ENCODE data around the gene MTMR2.

MTMR2 gene

DNA sequence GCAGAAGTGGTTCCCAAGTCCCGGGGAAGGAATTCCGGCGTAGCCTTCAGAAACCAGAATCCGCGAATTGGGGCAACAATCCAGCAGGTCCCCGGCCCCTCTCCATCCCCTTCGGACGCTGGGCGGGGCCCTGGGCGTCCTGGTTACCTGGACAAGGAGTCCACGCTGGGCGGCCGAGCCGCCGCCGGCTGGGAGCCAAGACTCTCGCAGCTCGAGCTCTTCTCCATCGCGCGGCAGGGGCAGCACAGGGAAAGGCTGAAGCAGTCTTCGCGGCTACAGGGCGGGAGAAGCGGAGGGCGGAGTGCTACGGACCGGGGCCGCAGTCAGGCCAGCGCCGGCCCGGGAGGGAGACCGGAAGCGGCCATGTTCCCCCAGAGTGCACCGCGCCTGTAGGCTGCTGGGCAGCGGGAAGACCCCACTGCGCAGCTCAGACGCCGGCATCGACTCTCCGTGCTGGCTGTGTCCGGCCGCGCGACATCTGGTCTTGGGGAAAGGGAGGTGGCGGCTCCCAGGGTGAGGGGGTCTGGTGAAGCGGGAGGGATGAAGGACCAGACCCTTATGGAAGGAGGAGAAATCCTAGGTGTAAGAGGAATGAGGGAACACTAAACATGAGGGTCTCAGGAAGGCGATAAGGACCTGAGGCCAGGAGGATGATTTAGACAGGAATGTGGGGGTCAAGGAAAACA, at the start of gene MTMR2:
Gene MTMR2, minus strand, starts transcription at position 380 of the 686 bp plus-strand sequence. Its CDS starts 153 bp downstream, at position 227.
- peak; percentile 31 to 45 for DNase-seq

DNA sequence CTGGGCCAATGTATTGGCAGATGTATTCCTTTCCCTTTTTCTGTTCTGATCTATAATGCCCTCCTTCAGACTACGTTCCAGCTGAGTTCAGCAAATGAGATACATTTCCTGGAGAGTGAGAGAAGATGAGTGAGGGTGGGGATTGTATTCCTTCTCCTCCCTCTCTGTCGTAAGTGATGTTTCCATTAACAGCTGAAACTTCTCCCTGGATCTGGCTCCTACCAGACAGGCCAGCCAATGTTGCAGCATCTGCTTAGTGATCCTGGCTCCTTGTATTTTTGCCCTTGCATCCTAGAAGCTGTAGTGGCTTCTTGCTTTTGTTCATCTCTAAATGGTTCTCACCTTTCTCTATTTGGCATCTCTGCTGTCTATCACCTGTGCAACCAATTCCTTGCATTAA, 48.2 kb upstream of the MTMR2 start:
- no peak for DNase-seq

DNA sequence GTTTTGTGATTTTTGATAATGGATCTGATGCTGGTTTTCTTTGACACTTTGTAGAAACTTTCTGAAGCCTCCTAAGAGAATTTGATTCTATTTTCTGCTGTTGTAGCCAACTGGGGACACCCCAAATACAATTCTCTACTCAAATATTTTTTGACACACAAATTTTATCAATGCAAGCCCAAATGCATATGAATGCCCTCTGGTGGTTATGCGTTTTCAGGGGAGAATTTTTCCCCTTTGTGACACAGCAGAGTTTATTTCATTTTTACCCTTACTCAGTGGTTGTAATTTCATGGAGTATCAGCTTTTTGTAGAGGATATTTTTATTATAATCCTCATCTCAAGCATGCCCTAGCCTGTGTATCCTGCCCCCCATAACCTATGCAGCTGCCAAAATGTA, 44.7 kb upstream of the MTMR2 start:
- DNase-seq: no peak

DNA sequence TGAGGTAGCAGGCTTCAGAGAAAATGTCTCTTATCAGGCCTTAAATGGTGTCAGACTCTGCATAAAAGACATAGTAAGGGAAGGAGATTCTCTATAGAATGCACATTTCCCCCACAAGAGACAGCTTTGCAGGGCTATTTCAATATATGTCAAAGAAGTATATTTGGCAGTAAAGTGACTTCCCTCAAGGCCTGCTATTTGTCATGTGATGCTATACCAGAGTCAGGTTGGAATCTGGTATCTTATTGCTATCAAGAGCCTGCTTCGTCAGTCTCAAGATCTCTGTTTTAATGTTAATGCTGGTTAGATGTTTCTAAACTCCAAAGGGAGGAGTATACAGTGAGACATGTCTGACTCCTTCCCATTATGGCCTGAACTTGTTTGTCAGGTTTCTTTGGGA, 40.4 kb upstream of the MTMR2 start:
- no peak for DNase-seq

DNA sequence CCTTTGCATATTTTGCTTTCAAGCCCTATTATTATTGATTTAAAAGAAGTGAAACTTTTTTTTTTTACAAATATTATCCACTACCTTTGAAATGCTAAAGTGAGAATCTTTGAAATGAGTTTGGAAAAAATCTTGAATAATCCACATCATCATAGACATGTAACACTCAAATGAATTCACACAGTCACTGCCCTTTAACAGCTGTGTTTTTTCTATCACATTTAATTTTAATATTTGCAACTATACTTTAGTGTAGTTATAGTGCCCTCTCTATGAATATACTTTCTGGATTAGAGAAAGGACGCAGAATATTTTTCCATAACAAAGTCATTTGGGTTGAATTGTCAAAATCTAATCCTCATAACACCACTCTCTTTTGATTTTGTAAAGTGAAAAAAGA, 37.9 kb upstream of the MTMR2 start:
- DNase-seq: no peak

DNA sequence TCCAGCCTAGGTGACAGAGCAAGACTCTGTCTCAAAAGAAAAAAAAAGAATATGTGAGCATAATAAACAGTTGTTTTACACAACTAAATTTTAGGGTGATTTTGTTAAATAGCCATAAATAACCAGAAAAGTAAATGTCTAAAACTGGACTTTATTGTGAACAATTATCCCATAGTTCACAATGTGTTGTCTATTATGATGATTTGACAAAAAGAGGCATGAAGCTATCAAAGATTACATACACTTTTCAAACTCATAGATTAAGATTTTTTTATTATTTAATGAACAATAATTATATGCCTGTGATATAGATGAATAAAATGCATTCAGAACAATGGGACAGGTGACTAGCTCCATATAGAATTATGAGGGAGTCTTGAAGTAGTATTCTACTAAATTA, 27.0 kb upstream of the MTMR2 start:
- no peak for DNase-seq

DNA sequence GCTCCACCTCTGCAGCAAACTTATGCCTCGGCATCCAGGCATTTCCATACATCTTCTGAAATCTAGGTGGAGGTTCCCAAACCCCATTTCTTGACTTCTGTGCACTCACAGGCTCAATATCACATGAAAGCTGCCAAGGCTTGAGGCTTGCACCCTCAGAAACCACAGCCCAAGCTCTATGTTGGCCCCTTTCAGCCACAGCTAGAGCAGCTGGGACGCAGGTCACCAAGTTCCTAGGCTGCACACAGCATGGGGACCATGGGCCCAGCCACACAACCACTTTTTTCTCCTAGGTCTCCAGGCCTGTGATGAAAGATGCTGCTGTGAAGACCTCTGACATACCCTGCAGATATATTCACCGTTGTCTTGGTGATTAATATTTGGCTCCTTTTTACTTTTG, 24.7 kb upstream of the MTMR2 start:
- no peak for DNase-seq

DNA sequence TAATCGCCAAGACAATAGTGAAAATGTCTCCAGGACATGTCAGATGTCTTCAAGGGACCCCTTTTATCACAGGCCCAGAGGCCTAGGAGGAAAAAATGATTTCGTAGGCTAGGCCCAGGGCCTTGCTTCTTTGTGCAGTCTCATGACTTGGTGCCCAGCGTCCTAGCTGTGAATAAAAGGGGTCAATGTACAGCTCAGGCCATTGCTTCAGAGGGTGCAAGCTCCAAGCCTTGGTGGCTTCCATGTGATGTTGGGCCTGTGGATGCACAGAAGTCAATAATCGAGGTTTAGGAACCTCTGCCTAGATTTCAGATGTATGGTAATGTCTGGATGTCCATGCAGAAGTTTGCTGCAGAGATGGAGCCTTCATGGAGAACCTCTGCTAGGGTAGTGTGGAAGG, 20.7 kb upstream of the MTMR2 start:
- DNase-seq: no peak

DNA sequence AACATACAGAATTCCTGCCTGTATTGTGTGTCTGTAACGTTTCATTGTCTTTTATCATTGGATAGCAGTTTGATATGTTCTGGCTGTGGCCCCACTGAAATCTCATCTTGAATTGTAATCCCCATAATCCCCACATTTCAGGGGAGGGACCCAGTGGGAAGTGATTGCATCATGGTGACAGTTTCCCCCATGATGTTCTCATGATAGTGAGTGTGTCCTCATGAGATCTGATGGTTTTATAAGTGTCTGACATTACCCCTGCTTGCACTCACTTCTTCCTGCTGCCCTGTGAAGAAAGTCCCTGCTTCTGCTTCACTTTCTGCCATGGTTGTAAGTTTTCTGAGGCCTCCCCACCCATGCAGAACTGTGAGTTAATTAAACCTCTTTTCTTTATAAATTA, 19.6 kb upstream of the MTMR2 start:
- no peak for DNase-seq

DNA sequence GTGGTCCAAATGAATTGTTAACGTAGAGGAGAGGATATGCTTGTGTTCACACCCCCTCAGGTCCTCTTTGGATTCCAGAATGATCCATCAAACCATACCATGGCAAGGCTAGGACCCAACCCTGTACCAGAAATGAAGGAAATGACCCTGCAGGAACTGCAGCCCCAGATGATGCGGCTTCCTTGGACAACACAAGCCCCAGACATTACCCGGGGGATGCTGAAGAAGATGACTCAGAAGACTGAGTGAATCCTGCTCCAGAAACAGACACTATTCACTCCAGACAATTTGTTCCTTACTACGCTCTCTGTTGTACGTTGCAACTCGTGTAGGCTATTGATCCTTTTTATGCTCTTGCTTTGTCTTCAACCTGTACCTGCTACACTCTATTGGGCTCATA, 15.2 kb upstream of the MTMR2 start:
- no peak for DNase-seq

DNA sequence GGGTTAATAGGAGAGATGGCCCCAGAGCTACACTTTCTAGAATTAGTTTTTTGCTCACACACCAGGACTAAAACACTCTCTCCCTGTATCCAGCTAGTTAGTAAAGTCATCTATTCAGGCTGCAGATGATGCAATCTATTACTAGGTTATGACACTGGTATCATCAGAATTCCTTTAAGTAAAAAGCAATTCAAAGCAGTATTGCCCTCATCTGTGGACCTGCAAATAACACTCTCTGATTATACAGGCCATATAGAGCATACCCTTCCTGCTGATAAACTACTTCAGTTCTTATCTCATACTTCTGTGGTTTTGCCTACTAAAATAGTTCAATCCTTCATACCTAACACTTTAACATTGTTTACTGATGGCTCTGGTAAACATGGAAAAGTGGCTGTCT, 13.5 kb upstream of the MTMR2 start:
- no peak for DNase-seq

DNA sequence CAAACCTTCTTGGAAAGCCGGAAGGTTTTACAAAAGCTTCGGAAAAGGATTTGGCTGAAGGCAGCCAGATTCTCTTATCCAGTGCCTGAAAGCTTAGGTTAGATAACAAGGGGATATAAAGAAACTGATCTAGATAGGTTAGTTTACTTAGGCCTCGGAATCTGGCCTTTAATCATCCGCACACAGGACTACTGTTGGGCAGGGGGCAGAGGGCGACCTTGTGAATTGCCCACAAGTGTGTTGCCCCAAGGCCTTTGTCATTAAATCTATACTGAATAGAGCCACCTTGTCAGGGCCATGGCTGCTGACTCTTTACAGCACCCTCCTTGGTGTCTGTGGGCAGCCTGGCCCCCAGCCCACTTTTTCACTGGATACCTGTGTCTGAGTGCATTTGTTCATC, 9.7 kb upstream of the MTMR2 start:
- no peak for DNase-seq

DNA sequence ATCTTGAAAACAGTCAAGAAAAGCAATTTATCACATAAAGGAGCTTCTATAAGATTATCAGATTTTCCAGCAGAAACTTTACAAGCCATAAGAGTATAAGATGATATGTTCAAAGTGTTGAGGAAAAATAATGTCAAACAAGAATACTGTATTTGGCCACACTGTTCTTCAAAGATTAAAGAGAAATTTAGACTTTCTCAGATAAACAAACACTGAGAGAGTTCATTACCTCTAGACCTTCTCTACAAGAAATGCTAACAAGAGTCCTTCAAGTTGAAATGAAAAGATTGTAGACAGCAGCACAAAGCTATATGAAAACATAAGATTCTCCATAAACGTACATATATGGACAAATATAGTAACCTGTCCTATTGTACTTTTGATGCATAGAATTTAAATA, 8.0 kb upstream of the MTMR2 start:
- no peak for DNase-seq

DNA sequence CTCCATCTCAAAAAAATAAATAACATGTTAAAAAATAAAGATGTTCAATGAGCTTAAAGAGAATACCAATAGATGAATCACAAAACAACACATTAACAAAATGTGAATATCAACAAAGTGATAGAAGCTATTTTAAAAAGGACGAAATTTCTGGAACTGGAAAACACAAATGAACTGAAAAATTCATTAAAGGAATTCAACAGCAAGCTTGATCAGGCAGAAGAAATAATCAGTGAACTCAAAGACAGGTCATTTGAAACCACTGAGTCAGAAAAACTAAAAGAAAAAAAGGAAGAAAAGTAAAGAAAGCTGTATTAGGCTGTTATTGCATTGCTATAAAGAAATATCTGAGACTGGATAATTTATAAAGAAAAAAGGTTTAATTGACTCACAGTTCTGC, 7.0 kb upstream of the MTMR2 start:
- DNase-seq: no peak

DNA sequence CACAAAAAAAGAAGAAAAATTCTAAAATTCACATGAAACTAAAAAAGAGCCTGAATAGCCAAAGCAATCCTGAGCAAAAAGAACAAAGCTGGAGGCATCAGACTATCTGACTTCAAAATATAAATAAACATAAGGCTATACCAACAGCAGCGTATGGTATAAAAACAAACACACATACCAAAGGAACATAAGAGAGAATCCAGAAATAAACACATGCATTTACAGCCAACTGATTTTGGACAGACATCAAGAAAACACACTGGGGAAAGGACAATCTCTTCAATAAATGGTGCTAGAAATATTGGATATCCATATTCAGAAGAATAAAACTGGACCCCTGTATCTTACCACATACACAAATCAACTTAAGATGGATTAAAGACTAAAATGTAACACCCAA, 2.8 kb upstream of the MTMR2 start:
- no peak for DNase-seq

DNA sequence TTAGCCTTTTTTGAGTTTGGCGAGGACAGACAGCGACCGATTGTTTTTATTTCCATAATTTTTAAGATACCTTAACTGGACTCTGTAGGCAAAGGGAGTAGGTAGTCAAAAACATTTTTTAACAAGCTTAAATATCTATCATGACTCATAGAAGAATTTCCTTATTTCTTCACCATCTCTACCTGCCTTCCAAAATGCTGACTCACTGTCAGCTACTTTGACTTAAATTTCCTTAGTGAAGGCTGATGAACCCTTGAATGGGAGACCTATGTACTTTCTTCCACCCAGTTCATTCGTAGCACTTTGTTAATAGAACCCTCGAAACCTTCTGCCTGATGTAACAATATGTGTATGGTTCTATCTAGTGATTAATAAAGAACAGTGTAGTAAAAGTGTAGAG, 1.1 kb upstream of the MTMR2 start:
- DNase-seq: peak in 1 of 2 donors; percentile 1

DNA sequence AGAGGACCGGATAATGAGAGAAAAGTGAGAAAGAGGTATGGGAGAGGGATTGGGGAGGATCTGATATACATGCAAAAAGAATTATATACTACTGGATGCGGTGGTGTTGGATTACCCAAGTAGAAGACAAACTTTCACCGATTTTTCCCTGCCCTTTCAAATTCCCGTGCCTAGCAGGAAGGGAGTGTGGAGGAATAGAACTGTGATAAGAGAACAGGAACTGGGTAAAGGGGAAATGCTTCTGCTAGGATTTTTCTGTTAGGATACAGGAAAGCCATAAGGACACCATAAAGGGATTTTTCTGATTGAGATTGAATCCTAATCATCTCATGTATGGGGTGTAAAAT, 480 bp upstream of the MTMR2 start:
- no peak for DNase-seq

DNA sequence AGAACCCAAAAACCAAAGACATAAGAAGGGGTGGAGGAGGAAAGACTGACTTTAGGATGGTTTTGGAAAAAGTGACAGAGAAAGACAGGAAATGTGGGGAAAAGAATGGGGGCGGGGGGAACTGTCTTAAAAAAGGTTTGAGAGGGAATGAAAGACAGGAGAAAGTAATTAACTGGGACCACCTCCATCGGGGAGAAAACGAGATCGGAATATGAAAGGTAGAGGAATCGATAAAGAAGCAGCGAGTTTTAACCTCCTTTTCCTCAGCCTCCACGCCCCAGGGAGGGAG, 524 bp downstream of the MTMR2 start:
- DNase-seq: peak; percentile 16 to 31

DNA sequence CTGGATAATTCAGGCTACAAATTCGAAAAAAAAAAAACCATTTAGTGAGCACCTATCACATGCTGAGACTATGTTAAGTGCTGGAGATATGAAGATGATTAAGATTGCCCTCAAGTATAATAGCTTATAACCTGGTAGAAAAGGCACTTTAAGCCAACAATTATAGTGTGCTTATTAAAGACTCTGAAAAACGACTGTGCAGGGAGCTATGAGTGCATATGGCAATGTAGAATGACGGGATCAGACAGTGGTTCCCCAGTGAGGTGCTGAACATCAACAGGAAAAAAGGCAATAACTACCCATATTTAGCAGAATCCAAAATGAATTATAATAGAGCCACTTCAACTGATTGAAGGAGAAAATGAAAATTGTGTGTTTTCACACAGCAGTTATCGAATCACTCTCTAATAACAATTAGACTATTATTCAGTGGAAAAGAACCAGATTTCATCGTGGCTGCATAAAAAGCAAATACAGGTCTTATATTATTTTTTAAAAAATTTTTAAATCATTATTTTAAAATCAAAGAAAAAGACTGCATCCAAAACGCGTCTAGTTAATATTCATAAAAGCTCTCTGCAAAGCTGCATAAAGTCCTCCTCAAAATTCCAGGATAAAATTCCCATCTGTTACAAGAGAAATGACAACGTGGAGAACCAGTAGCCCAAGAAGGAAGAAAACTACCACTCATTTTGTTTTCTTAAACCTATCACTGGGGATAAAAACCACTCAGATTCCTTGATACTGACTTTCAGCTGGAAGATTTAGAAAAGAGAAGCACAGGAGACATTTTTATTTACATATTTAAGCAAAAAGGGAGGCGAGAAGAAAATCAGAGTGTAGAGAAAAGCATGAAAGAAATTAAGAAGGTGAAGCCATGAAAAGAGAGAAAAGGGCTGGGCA, 1.1 kb downstream of the MTMR2 start:
- DNase-seq: no peak

DNA sequence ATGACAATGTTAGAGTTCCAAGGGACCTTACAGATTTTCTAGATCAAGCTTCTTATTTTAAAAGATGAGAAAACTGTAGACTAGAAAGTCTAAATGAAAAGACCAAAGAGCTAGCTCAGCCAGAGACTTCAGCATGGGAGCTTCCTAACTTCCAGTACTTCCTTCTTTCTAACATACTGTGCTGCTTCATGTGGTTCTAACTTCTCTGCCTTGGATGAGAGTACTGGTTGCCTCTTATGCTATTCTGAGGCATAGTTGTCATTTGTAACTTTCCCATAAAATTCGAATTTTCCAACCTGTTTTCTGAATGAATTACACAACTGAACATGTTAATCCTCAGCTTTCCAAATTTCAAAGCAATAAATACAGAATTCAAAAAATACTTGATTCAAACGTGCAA, 1.8 kb downstream of the MTMR2 start:
- no peak for DNase-seq

DNA sequence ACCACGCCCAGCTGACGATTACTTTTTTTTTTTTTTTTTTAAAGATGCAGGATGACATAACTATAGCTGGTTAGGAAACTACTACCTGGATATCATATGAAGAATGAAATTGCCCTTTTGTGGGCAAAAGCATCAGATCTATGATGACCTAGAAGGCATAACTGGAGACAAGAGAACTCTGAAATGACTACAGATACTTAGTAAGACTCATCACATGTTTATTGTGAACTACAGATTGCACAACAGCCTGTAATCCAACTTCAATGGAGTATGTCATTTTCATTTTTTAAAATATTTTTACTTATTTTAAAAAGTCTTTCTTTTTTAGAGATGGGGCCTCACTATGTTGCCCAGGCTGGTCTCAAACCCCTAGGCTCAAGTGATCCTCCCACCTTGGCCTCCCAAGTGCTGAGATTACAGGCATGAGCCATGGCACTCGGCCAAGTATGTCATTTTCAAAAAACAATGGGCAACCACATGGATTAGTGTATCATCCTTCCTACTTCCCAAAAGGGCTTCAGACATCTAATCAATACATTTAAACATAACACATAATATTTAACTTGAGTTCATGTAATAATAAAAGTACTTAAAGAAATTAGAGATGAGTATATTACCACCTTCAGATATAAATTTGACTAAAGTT, 3.3 kb downstream of the MTMR2 start:
- DNase-seq: no peak

DNA sequence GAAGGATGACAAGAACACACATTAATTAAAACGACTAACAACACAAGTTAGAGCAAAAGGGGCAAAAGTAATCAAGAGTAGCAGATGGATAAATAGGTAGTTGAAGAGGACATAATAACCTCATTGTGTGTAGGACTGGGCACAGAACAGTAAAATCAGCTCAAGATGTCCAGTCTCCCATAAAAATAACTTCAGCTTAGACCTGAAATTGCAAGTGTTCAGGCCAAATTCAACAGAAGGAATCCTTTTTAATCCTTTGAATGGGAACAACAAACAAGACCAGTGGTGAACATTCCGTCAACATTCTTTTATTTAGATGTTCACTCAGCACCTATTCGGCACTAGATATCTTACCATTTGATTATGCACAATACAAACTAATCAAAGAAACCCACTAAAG, 4.4 kb downstream of the MTMR2 start:
- DNase-seq: no peak

DNA sequence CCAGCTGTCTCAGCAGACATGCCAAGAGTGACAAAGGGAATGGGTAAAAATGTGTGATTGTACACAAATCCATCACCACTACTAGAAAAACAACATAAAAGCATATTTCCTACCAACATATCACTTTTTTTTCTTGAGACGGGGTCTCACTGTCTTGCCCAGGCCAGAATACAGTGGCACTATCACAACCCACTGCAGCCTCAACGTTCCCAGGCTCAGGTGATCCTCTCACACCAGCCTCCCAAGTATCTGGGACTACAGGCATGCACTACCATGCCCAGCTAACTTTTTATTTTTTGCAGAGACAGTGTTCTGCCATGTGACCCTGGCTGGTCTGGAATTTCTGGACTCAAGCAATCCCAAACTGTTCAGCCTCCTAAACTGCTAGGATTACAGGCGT, 5.2 kb downstream of the MTMR2 start:
- no peak for DNase-seq

DNA sequence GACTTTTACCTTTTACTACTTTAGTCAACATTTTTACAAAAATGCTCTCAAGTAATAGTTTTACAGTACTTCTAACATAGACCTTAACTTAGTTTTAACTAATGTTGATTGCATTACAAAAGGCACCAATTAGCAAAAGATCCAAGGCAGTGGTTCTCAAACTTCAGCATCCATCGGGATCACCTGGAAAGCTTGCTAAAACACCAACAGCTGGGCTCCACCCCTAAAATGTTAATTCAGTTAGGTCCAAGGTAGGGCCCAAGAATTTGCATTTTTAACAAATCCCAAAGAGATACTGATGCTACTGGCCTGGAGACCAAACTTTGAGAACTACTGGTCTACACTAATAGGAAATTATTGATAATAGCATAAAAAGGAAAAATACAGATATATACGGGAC, 5.9 kb downstream of the MTMR2 start:
- DNase-seq: no peak
